ENCODE results near the gene ZGPAT.
A peak's percentile ranks its signal among the peaks of the same experiment; 100 is the strongest.
"Not testable (repeated sequence)": the region's sequence is repeated elsewhere in the genome, so short reads cannot be mapped to it uniquely, and the experiment has no call there.

Gene ZGPAT

DNA sequence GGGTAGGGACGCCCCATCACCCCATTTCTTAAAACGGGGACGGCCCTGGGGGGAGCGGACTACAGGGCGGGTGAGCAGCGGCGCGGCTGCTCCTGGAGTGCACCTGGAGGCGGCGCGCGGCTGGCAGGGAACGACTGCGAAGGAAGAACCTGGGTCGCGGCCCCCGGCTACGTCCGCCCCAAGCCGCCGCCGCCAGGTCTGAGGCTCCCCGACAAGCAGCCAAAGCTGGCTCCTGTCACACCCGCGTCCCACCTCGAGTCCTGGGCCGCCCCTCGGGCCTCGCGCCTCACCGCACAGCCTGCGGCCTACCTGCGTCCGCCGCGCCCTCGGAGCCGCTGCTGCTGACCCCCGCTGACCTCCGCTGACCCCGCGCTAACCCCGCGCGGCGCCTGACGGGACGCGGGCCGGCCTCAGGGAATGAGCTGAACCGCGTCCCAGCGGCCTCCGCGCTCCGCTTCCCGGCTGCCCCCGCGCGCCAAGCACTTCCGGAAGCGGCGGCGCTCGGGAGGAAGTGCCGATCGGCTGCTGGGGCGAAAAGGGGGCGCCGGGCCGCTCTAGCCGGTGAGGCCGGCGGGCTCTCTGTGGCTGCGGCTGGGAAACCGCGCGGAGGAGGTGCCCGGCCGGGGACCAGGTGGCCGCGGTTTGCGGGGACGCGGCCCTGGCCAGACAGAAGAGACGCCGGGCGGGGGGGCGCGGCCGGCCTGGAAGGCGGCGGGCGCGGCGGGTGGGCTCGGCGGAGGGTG lies at the start of gene ZGPAT, which contains the start of gene ARFRP1:
Gene ZGPAT, plus strand, starts transcription at position 482 of the 743 bp plus-strand sequence. CDS start 542 bp downstream, outside the sequence.
Gene ARFRP1, minus strand, starts transcription at position 419 of the 743 bp plus-strand sequence. CDS start 885 bp downstream, outside the sequence.
- no peaks in the 10 kb centered on the region for H3K27me3 ChIP-seq (ENCODE audit: control insufficient read depth in 1 of 2, insufficient read depth in 2 of 2, low read length in 2 of 2)
- H3K36me3 ChIP-seq (ENCODE audit: insufficient read depth, low read length): peaks cover 41% of the 10 kb centered on the region
- peak within 1 kb of the TSS; percentile 71 to 78 for H3K4me3 ChIP-seq (ENCODE audit: low read depth in 1 of 2, low read length in 2 of 2)
- no peaks in the 10 kb centered on the region for H3K9me3 ChIP-seq (ENCODE audit: low read length)
- H3K4me1 ChIP-seq (ENCODE audit: insufficient read depth, low read length): peaks cover 26% of the 10 kb centered on the region
- peak within 1 kb of the TSS; percentile 57 for H3K9ac ChIP-seq (ENCODE audit: low read length)
- H3K27ac ChIP-seq (ENCODE audit: low read depth, low read length): peak within 1 kb of the TSS; percentile 83

DNA sequence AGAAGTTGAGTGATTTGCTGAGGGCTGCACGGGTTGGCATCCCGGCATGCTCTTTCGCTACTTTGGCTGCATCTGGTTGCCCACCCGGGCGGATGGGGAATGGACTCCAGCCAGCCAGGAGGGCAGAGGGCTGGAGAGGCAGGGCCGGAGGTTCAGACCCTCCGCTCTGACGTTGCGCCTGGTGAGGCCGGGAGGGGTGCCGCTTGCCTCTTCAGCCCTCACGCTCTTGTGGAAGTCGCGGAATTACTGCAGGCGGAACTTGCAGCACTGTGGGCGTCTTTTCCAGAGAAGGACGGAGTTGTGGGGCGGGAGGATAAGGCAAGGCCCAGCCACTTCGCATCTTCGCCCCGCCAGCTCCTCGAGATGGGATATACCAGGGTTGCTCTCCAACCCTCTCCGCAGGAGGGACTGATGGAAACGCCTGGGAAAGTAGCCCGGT lies 49.1 kb upstream of the ZGPAT start:
- Histone ChIP-seq H3K9ac (ENCODE audit: low read length) (peak overlapping the region; percentile 65), H3K4me3 (ENCODE audit: low read depth in 1 of 2, low read length in 2 of 2) (peak overlapping the region; percentile 77 to 97), H3K9me3 (ENCODE audit: low read length) (no peaks in the 10 kb centered on the region), H3K36me3 (ENCODE audit: insufficient read depth, low read length) (peaks cover 24% of the 10 kb centered on the region), H3K4me1 (ENCODE audit: insufficient read depth, low read length) (peaks cover 29% of the 10 kb centered on the region), H3K27me3 (ENCODE audit: control insufficient read depth in 1 of 2, insufficient read depth in 2 of 2, low read length in 2 of 2) (no peaks in the 10 kb centered on the region), H3K27ac (ENCODE audit: low read depth, low read length) (peak overlapping the region; percentile 92)

DNA sequence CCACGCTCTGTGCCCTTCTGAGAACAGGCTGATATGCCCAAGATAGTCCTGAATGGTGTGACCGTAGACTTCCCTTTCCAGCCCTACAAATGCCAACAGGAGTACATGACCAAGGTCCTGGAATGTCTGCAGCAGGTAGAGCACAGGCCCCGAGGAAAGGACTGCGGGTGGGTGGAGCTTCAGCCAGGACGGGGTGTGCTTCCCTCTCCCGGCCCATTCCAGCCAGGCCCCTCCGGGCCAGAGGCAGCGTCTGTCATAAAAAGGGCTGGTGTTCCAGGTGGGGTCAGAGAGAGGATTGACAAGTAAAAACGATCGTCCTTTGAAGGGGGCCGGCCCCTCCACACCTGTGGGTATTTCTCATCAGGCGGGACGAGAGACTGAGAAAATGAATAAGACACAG lies 48.5 kb upstream of the ZGPAT start:
- Histone ChIP-seq H3K9ac (ENCODE audit: low read length) (peak overlapping the region; percentile 65), H3K9me3 (ENCODE audit: low read length) (no peaks in the 10 kb centered on the region), H3K4me1 (ENCODE audit: insufficient read depth, low read length) (peaks cover 23% of the 10 kb centered on the region), H3K36me3 (ENCODE audit: insufficient read depth, low read length) (peaks cover 24% of the 10 kb centered on the region), H3K27me3 (ENCODE audit: control insufficient read depth in 1 of 2, insufficient read depth in 2 of 2, low read length in 2 of 2) (no peaks in the 10 kb centered on the region), H3K27ac (ENCODE audit: low read depth, low read length) (peak overlapping the region; percentile 10), H3K4me3 (ENCODE audit: low read depth in 1 of 2, low read length in 2 of 2) (peak overlapping the region; percentile 77 to 97)

DNA sequence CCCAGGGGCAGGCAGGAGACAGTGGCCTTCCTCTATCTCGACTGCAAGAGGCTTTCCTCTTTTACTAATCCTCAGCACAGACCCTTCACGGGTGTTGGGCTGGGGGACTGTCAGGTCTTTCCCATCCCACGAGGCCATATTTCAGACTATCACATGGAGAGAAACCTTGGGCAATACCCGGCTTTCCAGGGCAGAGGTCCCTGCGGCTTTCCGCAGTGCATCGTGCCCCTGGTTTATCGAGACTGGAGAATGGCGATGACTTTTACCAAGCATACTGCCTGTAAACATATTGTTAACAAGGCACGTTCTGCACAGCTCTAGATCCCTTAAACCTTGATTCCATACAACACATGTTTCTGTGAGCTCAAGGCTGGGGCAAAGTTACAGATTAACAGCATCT lies 47.7 kb upstream of the ZGPAT start:
- H3K36me3 ChIP-seq (ENCODE audit: insufficient read depth, low read length): peaks cover 24% of the 10 kb centered on the region
- H3K4me1 ChIP-seq (ENCODE audit: insufficient read depth, low read length): peaks cover 22% of the 10 kb centered on the region
- H3K27ac ChIP-seq (ENCODE audit: low read depth, low read length); H3K4me3 ChIP-seq (ENCODE audit: low read depth in 1 of 2, low read length in 2 of 2); H3K9me3 ChIP-seq (ENCODE audit: low read length); H3K27me3 ChIP-seq (ENCODE audit: control insufficient read depth in 1 of 2, insufficient read depth in 2 of 2, low read length in 2 of 2); H3K9ac ChIP-seq (ENCODE audit: low read length): not testable (repeated sequence)

- no peak overlapping the region for H3K27ac ChIP-seq (ENCODE audit: low read depth, low read length)
- peaks cover 24% of the 10 kb centered on the region for H3K36me3 ChIP-seq (ENCODE audit: insufficient read depth, low read length)
- H3K9me3 ChIP-seq (ENCODE audit: low read length): no peaks in the 10 kb centered on the region
- no peaks in the 10 kb centered on the region for H3K27me3 ChIP-seq (ENCODE audit: control insufficient read depth in 1 of 2, insufficient read depth in 2 of 2, low read length in 2 of 2)
- H3K9ac ChIP-seq (ENCODE audit: low read length): no peak overlapping the region
- no peak overlapping the region for H3K4me3 ChIP-seq (ENCODE audit: low read depth in 1 of 2, low read length in 2 of 2)
- peaks cover 22% of the 10 kb centered on the region for H3K4me1 ChIP-seq (ENCODE audit: insufficient read depth, low read length)
Observed at GRCh38 chr20:63660622-63661021, 47.2 kb upstream of the ZGPAT start.

DNA sequence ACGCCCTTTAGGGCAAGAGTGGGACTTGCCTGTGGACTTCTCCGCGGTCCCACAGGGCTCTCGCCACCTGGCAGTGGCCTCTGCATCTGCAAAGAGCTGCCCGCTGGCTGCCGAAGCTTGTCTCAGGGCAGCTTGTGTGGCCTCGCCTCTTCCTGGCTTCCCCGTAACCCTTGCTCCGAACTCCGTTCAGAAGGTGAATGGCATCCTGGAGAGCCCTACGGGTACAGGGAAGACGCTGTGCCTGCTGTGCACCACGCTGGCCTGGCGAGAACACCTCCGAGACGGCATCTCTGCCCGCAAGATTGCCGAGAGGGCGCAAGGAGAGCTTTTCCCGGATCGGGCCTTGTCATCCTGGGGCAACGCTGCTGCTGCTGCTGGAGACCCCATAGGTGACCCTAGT lies 46.7 kb upstream of the ZGPAT start:
- no peak overlapping the region for H3K27ac ChIP-seq (ENCODE audit: low read depth, low read length)
- H3K27me3 ChIP-seq (ENCODE audit: control insufficient read depth in 1 of 2, insufficient read depth in 2 of 2, low read length in 2 of 2): no peaks in the 10 kb centered on the region
- H3K4me3 ChIP-seq (ENCODE audit: low read depth in 1 of 2, low read length in 2 of 2): no peak overlapping the region
- H3K4me1 ChIP-seq (ENCODE audit: insufficient read depth, low read length): peaks cover 22% of the 10 kb centered on the region
- no peak overlapping the region for H3K9ac ChIP-seq (ENCODE audit: low read length)
- peaks cover 24% of the 10 kb centered on the region for H3K36me3 ChIP-seq (ENCODE audit: insufficient read depth, low read length)
- no peaks in the 10 kb centered on the region for H3K9me3 ChIP-seq (ENCODE audit: low read length)

GRCh38 chr20:63661959-63662812 lies 45.7 kb upstream of the ZGPAT start:
- H3K9ac ChIP-seq (ENCODE audit: low read length): no peak overlapping the region
- H3K9me3 ChIP-seq (ENCODE audit: low read length): no peaks in the 10 kb centered on the region
- peaks cover 18% of the 10 kb centered on the region for H3K4me1 ChIP-seq (ENCODE audit: insufficient read depth, low read length)
- H3K36me3 ChIP-seq (ENCODE audit: insufficient read depth, low read length): peaks cover 27% of the 10 kb centered on the region
- no peaks in the 10 kb centered on the region for H3K27me3 ChIP-seq (ENCODE audit: control insufficient read depth in 1 of 2, insufficient read depth in 2 of 2, low read length in 2 of 2)
- H3K27ac ChIP-seq (ENCODE audit: low read depth, low read length): no peak overlapping the region
- no peak overlapping the region for H3K4me3 ChIP-seq (ENCODE audit: low read depth in 1 of 2, low read length in 2 of 2)

- Histone ChIP-seq H3K4me1 (ENCODE audit: insufficient read depth, low read length) (peaks cover 11% of the 10 kb centered on the region), H3K36me3 (ENCODE audit: insufficient read depth, low read length) (peaks cover 31% of the 10 kb centered on the region), H3K27ac (ENCODE audit: low read depth, low read length) (no peak overlapping the region), H3K9me3 (ENCODE audit: low read length) (no peaks in the 10 kb centered on the region), H3K4me3 (ENCODE audit: low read depth in 1 of 2, low read length in 2 of 2) (no peak overlapping the region), H3K27me3 (ENCODE audit: control insufficient read depth in 1 of 2, insufficient read depth in 2 of 2, low read length in 2 of 2) (no peaks in the 10 kb centered on the region), H3K9ac (ENCODE audit: low read length) (no peak overlapping the region)
Observed at GRCh38 chr20:63662813-63663189, 45.0 kb upstream of the ZGPAT start.

DNA sequence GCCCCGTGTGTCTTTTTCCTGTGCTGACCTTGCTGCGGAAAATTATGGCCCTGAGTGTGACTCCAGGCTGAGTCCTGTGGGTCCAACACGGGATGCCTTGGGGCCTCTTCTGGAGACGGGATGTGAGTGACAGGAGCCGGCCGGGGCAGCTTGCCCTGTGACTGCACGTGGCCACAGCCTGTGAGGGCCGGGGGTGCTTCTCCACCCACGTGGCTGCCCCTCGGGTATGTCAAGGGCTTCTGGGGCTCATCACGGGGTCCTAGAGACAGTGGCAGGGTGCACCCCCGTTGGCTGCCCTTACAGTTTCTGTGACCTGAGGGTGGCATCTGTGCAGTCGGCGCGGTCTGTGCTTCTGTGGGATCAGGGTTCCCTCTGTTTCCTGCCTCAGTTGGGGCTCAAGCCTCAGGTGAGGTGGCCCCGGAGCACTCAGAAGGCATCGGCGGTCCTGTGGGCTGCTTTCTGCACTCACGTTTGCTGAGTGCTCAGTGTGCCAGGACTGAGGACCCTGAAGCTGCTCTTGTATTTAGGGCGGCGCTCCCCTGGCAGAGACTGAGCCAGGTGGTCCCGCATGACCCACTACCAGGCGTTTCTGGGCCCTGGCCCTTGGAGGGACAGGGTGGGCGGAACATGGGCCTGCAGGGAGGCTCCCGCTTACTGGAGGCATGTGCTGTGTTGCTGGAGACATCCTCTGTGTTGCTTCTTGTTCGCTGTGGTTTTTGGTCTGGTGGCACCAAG lies 44.3 kb upstream of the ZGPAT start:
- H3K4me1 ChIP-seq (ENCODE audit: insufficient read depth, low read length): peaks cover 11% of the 10 kb centered on the region
- H3K36me3 ChIP-seq (ENCODE audit: insufficient read depth, low read length): peaks cover 37% of the 10 kb centered on the region
- H3K4me3 ChIP-seq (ENCODE audit: low read depth in 1 of 2, low read length in 2 of 2): no peak overlapping the region
- H3K27ac ChIP-seq (ENCODE audit: low read depth, low read length): no peak overlapping the region
- H3K9ac ChIP-seq (ENCODE audit: low read length): no peak overlapping the region
- H3K9me3 ChIP-seq (ENCODE audit: low read length): no peaks in the 10 kb centered on the region
- H3K27me3 ChIP-seq (ENCODE audit: control insufficient read depth in 1 of 2, insufficient read depth in 2 of 2, low read length in 2 of 2): no peaks in the 10 kb centered on the region

DNA sequence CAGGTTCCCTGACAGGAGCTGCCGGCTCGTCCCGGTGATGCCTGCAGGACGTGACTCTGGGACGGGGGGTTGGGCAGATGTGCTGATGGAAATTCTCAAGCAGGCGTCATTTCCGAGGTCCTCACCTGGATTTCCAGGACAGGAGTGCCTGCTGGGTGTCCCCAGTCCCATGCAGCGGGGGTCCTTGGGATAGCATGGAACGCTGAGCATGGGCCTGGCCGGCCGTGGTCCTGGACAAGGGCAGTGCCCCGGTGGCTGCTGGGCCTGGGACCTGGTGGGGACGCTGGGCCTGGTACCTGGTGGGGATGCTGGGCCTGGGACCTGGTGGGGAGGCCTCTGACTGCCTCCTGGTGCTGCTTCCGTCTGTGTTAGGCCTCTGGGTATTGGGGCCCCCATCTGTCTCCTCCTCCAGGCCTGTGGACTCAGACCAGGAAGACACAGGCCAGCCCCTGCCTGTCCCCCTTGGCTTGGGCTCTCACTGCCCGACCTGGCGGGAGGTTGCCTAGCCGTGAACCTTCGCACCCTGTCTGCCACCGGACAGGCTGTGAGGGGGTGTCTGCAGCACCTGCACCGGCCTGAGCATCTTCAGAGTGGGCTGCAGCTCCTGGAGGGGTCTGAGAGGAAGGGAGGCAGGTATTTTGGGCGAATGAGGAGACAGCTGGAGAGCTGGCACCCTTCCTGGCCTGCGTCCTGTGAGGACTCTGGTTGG lies 43.5 kb upstream of the ZGPAT start:
- H3K9me3 ChIP-seq (ENCODE audit: low read length): no peaks in the 10 kb centered on the region
- H3K27ac ChIP-seq (ENCODE audit: low read depth, low read length): no peak overlapping the region
- no peak overlapping the region for H3K9ac ChIP-seq (ENCODE audit: low read length)
- peaks cover 4% of the 10 kb centered on the region for H3K4me1 ChIP-seq (ENCODE audit: insufficient read depth, low read length)
- H3K4me3 ChIP-seq (ENCODE audit: low read depth in 1 of 2, low read length in 2 of 2): no peak overlapping the region
- peaks cover 43% of the 10 kb centered on the region for H3K36me3 ChIP-seq (ENCODE audit: insufficient read depth, low read length)
- no peaks in the 10 kb centered on the region for H3K27me3 ChIP-seq (ENCODE audit: control insufficient read depth in 1 of 2, insufficient read depth in 2 of 2, low read length in 2 of 2)
